HL-60 (cell line): ENCODE results near the gene ESPL1.

Source experiments
- DNase-seq, 2 experiments: peaks; one replicate each; pipeline ENCODE4 v3.0.0-alpha.2; 2010 to 2020; ENCODE audit warnings: low read depth in 1 of 2, low spot score in 1 of 2
- H3K27ac ChIP-seq: fragments of 250-450 bp; sonication (Bioruptor Pico); replicated peaks from 2 replicates; pipeline ENCODE4 v1.5.1; 2020; ENCODE audit warnings: mild to moderate bottlenecking, moderate library complexity
- H3K27me3 ChIP-seq: fragments of 250-450 bp; sonication (Bioruptor Pico); 2 replicates; pipeline ENCODE4 v1.5.1; 2021; ENCODE audit warnings: mild to moderate bottlenecking, moderate library complexity; ENCODE audit not compliant: insufficient read depth, poor library complexity, severe bottlenecking
- H3K4me3 ChIP-seq: replicated peaks from 2 replicates; pipeline ENCODE4 v1.5.1; 2011; ENCODE audit warnings: mild to moderate bottlenecking, control low read depth, low read length; ENCODE audit not compliant: insufficient read depth
- GABPA ChIP-seq: IDR thresholded peaks from 2 replicates; pipeline ENCODE4 v1.6.1; 2012; ENCODE audit warnings: low read depth
- POLR2AphosphoS5 ChIP-seq: IDR thresholded peaks from 2 replicates; pipeline ENCODE4 v1.6.1; 2012; ENCODE audit warnings: low read depth
- SPI1 ChIP-seq: IDR thresholded peaks from 2 replicates; pipeline ENCODE4 v1.6.1; 2012; ENCODE audit warnings: low read depth, mild to moderate bottlenecking, borderline replicate concordance
- TF ChIP-seq, protein P1 (sequence below): IDR thresholded peaks from 2 replicates; pipeline ENCODE4 v1.6.1; 2012; ENCODE audit warnings: low read depth; ENCODE audit not compliant: insufficient replicate concordance
- TF ChIP-seq, protein P2 (sequence below): IDR thresholded peaks from one replicate; pipeline ENCODE4 v1.5.1; 2011; ENCODE audit warnings: low read length, control low read depth, inconsistent platforms; ENCODE audit not compliant: insufficient read depth

ESPL1 gene

GRCh38 chr12:53320352-53321195, 52.5 kb downstream of the ESPL1 start:
- DNase-seq: no peak
- Histone ChIP-seq H3K27me3 (no peaks in the 10 kb centered on the region), H3K4me3 (peak overlapping the region; percentile 66), H3K27ac (peak overlapping the region; percentile 89)
- no peak for TF ChIP-seq SPI1
- TF ChIP-seq, protein P1, sequence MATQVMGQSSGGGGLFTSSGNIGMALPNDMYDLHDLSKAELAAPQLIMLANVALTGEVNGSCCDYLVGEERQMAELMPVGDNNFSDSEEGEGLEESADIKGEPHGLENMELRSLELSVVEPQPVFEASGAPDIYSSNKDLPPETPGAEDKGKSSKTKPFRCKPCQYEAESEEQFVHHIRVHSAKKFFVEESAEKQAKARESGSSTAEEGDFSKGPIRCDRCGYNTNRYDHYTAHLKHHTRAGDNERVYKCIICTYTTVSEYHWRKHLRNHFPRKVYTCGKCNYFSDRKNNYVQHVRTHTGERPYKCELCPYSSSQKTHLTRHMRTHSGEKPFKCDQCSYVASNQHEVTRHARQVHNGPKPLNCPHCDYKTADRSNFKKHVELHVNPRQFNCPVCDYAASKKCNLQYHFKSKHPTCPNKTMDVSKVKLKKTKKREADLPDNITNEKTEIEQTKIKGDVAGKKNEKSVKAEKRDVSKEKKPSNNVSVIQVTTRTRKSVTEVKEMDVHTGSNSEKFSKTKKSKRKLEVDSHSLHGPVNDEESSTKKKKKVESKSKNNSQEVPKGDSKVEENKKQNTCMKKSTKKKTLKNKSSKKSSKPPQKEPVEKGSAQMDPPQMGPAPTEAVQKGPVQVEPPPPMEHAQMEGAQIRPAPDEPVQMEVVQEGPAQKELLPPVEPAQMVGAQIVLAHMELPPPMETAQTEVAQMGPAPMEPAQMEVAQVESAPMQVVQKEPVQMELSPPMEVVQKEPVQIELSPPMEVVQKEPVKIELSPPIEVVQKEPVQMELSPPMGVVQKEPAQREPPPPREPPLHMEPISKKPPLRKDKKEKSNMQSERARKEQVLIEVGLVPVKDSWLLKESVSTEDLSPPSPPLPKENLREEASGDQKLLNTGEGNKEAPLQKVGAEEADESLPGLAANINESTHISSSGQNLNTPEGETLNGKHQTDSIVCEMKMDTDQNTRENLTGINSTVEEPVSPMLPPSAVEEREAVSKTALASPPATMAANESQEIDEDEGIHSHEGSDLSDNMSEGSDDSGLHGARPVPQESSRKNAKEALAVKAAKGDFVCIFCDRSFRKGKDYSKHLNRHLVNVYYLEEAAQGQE: no peak
- no peak for TF ChIP-seq GABPA
- TF ChIP-seq, protein P2, sequence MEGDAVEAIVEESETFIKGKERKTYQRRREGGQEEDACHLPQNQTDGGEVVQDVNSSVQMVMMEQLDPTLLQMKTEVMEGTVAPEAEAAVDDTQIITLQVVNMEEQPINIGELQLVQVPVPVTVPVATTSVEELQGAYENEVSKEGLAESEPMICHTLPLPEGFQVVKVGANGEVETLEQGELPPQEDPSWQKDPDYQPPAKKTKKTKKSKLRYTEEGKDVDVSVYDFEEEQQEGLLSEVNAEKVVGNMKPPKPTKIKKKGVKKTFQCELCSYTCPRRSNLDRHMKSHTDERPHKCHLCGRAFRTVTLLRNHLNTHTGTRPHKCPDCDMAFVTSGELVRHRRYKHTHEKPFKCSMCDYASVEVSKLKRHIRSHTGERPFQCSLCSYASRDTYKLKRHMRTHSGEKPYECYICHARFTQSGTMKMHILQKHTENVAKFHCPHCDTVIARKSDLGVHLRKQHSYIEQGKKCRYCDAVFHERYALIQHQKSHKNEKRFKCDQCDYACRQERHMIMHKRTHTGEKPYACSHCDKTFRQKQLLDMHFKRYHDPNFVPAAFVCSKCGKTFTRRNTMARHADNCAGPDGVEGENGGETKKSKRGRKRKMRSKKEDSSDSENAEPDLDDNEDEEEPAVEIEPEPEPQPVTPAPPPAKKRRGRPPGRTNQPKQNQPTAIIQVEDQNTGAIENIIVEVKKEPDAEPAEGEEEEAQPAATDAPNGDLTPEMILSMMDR: no peak
- no peak for TF ChIP-seq POLR2AphosphoS5

DNA sequence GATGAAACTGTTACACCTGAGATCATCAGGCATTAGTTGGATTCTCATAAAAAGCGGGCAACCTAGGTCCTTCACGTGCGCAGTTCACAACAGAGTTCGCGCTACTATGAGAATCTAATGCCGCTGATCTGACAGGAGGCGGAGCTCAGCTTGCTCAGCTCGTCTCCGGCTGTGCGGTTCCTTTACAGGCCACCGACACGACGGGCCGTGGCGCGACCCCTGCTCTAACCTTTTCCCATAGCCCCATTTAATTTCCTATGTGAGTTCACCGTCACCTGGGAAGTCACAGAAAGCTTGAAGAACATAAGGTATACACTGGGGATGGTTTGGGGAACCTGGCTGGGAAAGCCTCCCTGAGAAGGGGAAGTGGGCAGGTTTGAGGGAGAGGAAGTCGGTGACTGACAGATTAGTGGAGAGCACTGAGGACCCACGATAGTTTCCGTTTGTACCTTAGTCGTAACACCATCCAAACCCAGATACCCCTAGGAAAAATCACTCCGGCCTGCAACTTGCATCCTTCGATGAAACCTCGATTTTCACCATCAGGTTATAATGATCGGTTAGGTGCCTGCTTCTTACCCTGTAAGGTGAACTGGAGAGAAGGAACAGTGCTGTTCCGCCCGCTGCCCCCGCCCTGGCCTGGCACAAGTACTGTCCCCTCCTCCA, 56.1 kb downstream of the ESPL1 start:
- DNase-seq: peak; percentile 71 to 89
- Histone ChIP-seq H3K27me3 (peaks cover 8% of the 10 kb centered on the region), H3K4me3 (peak overlapping the region; percentile 48), H3K27ac (peak overlapping the region; percentile 86)
- TF ChIP-seq POLR2AphosphoS5: 0 out of 2 replicates have a peak, but pooled peaks have one; percentile 30
- TF ChIP-seq SPI1: peak; percentile 100
- TF ChIP-seq, protein P1: peak; percentile 0
- TF ChIP-seq, protein P2: no peak
- peak; percentile 73 for TF ChIP-seq GABPA

DNA sequence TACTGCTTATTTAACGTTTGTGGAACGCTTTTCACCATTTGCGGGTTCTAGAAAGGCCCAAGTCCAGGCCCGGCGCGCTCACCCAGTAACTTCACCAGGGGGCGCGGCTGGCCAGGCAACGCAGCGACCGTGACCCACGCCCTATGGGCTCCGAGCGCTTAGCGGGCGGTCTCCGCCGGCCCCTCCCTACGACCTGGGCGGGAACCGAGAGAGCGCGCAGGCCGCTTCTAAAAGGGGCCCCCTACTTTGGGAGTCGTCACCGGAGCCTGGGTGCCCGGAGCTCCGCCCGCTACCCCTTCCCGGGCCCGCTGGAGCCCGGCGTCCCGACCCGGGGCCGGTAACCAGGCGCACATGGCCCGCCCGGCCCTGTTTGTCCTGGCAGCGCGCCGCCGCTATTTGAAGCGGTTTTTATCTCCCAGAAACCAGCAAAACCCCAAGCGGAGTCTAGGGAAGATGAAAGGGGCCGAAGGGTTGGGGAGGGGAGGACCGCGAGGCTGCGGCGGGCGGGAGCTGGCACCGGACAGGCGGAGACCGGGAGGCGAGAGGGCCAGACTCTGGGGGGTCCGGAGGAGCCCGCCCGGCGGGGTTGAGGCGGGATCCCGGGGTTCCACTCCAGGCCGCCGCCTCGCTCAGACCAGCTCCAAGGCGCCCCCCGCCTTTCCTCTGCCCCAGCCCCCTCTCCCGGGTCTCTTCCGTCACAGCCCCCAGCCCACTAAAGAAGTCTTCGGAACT, 56.8 kb downstream of the ESPL1 start:
- H3K27ac ChIP-seq: peak overlapping the region; percentile 86
- peak; percentile 80 to 85 for DNase-seq
- H3K27me3 ChIP-seq: peaks cover 8% of the 10 kb centered on the region
- peak overlapping the region; percentile 48 for H3K4me3 ChIP-seq
- no peak for TF ChIP-seq POLR2AphosphoS5
- no peak for TF ChIP-seq SPI1
- no peak for TF ChIP-seq GABPA
- TF ChIP-seq, protein P1: peak; percentile 5
- TF ChIP-seq, protein P2: peak; percentile 7
